ENCODE data around the gene DEXI.

Gene DEXI

GRCh38 chr16:10889855-10890254 is 52.4 kb downstream of the DEXI start:
- H3K36me3 Mint-ChIP-seq (ENCODE audit: low read depth) = no peaks in the 10 kb centered on the region
- H3K9me3 Mint-ChIP-seq = no peaks in the 10 kb centered on the region
- peaks cover 57% of the 10 kb centered on the region for H3K27me3 Mint-ChIP-seq
- DNase-seq = no peak
- H3K27ac Mint-ChIP-seq = no peak overlapping the region
- H3K4me1 Mint-ChIP-seq (ENCODE audit: low read depth) = peaks cover 6% of the 10 kb centered on the region
- no peak overlapping the region for H3K4me3 Mint-ChIP-seq

- Mint-ChIP-seq H3K27ac (no peak overlapping the region), H3K4me1 (ENCODE audit: low read depth) (peaks cover 6% of the 10 kb centered on the region), H3K9me3 (no peaks in the 10 kb centered on the region), H3K27me3 (peaks cover 64% of the 10 kb centered on the region), H3K36me3 (ENCODE audit: low read depth) (no peaks in the 10 kb centered on the region), H3K4me3 (no peak overlapping the region)
- no peak for DNase-seq
Observed at GRCh38 chr16:10888320-10888937, 53.8 kb downstream of the DEXI start.

- Mint-ChIP-seq H3K9me3 (no peaks in the 10 kb centered on the region), H3K4me1 (ENCODE audit: low read depth) (peaks cover 21% of the 10 kb centered on the region), H3K4me3 (no peak overlapping the region), H3K27me3 (peaks cover 62% of the 10 kb centered on the region), H3K27ac (no peak overlapping the region), H3K36me3 (ENCODE audit: low read depth) (no peaks in the 10 kb centered on the region)
- DNase-seq = no peak
Observed at GRCh38 chr16:10885246-10885645, 57.0 kb downstream of the DEXI start.

GRCh38 chr16:10883004-10883403 is 59.3 kb downstream of the DEXI start:
- Mint-ChIP-seq H3K36me3 (ENCODE audit: low read depth) (no peaks in the 10 kb centered on the region), H3K4me1 (ENCODE audit: low read depth) (peaks cover 38% of the 10 kb centered on the region), H3K9me3 (no peaks in the 10 kb centered on the region), H3K27me3 (peaks cover 64% of the 10 kb centered on the region), H3K4me3 (no peak overlapping the region), H3K27ac (no peak overlapping the region)
- DNase-seq = no peak

- H3K9me3 Mint-ChIP-seq = no peaks in the 10 kb centered on the region
- H3K4me1 Mint-ChIP-seq (ENCODE audit: low read depth) = peaks cover 49% of the 10 kb centered on the region
- peak overlapping the region; percentile 45 for H3K27ac Mint-ChIP-seq
- peaks cover 68% of the 10 kb centered on the region for H3K27me3 Mint-ChIP-seq
- DNase-seq = no peak
- no peak overlapping the region for H3K4me3 Mint-ChIP-seq
- H3K36me3 Mint-ChIP-seq (ENCODE audit: low read depth) = no peaks in the 10 kb centered on the region
Observed at GRCh38 chr16:10881479-10882030, 60.7 kb downstream of the DEXI start.

GRCh38 chr16:10880594-10881452 is 61.4 kb downstream of the DEXI start:
- no peak overlapping the region for H3K4me3 Mint-ChIP-seq
- peaks cover 55% of the 10 kb centered on the region for H3K4me1 Mint-ChIP-seq (ENCODE audit: low read depth)
- no peak for DNase-seq
- H3K36me3 Mint-ChIP-seq (ENCODE audit: low read depth) = no peaks in the 10 kb centered on the region
- no peaks in the 10 kb centered on the region for H3K9me3 Mint-ChIP-seq
- peaks cover 74% of the 10 kb centered on the region for H3K27me3 Mint-ChIP-seq
- no peak overlapping the region for H3K27ac Mint-ChIP-seq

GRCh38 chr16:10879681-10880589 is 62.3 kb downstream of the DEXI start:
- Mint-ChIP-seq H3K27ac (no peak overlapping the region), H3K4me3 (peak overlapping the region; percentile 80), H3K9me3 (no peaks in the 10 kb centered on the region), H3K36me3 (ENCODE audit: low read depth) (no peaks in the 10 kb centered on the region), H3K27me3 (peaks cover 78% of the 10 kb centered on the region), H3K4me1 (ENCODE audit: low read depth) (peaks cover 61% of the 10 kb centered on the region)
- no peak for DNase-seq

Data from activated T-cell treated with anti-CD3 and anti-CD28 coated beads, Interleukin-2, amount 50 U/mL, for 24 hours (primary cell).